ENCODE results near the gene ITGA7.

ITGA7 gene

DNA sequence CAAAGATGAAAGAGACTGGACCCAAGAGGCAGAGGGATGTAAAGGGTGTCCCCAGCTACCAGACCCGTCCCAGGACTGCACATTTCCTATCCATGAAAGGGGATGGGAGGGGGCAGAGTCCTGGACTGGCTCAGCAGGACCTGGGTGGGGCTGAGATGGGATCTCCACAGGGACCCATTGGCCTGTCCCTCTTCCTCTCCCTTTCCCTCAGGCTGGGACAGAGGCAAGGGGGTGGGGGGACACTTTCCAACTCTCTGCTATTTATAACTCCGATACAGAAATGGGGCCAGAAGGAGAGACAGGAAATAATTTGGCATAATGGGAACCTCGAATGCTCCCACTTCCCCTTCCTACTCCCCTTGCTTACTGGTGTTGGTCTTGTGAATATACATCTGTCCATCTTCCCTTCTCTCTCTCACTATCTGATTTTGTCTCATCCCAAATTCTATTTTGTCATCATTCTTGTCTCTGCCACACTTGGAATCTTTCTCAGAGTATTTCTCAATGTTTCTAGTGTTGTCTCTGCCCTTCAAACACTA, 1.1 kb upstream of the ITGA7 start:
- TF ChIP-seq, protein P1, sequence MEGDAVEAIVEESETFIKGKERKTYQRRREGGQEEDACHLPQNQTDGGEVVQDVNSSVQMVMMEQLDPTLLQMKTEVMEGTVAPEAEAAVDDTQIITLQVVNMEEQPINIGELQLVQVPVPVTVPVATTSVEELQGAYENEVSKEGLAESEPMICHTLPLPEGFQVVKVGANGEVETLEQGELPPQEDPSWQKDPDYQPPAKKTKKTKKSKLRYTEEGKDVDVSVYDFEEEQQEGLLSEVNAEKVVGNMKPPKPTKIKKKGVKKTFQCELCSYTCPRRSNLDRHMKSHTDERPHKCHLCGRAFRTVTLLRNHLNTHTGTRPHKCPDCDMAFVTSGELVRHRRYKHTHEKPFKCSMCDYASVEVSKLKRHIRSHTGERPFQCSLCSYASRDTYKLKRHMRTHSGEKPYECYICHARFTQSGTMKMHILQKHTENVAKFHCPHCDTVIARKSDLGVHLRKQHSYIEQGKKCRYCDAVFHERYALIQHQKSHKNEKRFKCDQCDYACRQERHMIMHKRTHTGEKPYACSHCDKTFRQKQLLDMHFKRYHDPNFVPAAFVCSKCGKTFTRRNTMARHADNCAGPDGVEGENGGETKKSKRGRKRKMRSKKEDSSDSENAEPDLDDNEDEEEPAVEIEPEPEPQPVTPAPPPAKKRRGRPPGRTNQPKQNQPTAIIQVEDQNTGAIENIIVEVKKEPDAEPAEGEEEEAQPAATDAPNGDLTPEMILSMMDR (IDR thresholded peaks at IDR 0.05; ENCODE audit: low read depth, low read length), result no peak

DNA sequence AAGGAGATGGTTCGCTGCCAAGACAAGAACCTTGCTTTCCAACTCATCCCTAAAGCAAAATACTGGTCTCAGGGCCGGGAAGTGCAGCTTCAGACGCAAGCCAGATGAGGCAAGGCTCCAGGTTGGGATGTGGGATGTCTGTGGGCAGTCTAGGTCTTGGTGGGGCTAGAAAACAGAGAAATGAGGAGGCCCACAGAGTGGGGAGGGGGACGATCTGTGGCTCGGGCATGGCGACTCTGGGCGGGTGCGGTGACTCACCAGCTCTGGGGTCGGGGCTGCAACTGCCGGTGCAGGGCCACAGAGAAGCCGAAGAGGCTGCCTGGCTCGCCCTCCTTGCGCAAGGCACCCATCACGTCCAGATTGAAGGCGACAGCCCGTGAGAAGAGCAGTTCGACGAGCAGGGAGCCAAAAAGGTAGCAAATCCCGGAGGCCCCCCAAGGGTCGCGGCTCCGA, 459 bp downstream of the ITGA7 start:
- TF ChIP-seq, protein P1 (IDR thresholded peaks at IDR 0.05; ENCODE audit: low read depth, low read length), result no peak
- H3K4me3 ChIP-seq (ENCODE audit: low read depth, low read length), result peak overlapping the region; percentile 56

More for the DNA sequence above, 1.1 kb upstream of the ITGA7 start:
- H3K4me3 ChIP-seq (ENCODE audit: low read depth, low read length), result peak overlapping the region; percentile 56; the same call in 1 of the 2 replicates

DNA sequence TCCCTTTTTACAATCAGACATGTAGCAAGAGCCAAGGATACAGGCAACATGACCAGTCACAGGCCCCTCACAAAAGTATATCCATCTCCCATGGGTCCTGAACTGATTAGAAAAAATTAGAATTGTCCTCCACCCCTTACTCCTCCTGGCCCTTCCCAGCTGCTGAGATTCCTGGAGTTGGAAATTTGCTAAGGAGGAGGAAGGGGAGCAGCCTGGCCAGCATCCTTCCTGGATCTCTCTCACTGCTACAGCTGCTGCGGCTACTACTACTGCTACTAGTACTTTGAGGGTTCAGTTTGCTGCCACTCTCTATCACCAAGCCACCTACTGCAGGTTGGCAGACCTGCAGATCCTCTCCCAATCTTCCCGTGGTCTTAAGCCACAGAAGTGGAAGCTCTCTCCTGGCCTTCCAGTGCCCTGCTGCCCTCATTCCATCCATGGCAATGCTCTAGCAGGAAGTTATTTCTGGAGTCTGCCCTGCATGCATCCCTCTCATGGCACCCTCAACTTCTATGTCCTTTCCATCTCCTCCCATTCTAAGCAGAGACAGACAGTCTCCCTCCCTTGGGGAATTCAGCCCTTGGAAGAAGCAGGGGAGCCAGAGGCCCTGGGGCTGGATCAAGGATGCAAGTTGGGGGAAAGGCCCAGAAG, 1.0 kb downstream of the ITGA7 start:
- no peak overlapping the region for H3K4me3 ChIP-seq (ENCODE audit: low read depth, low read length)
- TF ChIP-seq, protein P1 (IDR thresholded peaks at IDR 0.05; ENCODE audit: low read depth, low read length), result no peak

DNA sequence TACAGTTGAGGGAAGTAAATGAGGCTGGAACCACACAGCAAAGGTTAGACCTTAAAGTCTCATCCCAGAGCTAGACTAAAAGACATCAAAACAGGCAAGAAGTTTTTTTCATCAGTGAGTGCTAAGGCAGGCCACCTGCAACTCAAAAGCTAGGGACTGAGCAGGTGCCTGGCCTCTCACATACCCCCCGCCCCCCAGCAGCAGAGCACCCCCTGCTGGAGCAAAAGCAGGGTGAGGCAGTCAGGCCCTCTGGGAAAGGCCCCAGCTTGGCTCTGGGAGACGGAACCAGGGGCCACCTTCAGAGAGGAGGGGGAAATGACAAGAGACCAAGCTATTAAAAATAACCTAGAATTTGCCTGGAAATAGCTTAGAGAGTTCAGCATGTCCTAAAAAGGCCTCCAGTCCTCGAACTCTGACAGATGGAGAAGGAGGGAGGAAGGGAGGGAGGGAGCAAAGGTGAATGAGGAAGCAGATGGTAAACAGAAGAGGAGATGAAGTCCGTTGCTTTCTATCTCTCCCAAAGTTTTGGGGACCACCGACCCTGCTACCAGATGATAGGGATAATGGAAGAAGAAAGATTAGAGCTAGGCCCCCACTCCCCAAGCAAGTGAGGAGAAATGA, 1.8 kb downstream of the ITGA7 start:
- TF ChIP-seq, protein P1 (IDR thresholded peaks at IDR 0.05; ENCODE audit: low read depth, low read length), result no peak

DNA sequence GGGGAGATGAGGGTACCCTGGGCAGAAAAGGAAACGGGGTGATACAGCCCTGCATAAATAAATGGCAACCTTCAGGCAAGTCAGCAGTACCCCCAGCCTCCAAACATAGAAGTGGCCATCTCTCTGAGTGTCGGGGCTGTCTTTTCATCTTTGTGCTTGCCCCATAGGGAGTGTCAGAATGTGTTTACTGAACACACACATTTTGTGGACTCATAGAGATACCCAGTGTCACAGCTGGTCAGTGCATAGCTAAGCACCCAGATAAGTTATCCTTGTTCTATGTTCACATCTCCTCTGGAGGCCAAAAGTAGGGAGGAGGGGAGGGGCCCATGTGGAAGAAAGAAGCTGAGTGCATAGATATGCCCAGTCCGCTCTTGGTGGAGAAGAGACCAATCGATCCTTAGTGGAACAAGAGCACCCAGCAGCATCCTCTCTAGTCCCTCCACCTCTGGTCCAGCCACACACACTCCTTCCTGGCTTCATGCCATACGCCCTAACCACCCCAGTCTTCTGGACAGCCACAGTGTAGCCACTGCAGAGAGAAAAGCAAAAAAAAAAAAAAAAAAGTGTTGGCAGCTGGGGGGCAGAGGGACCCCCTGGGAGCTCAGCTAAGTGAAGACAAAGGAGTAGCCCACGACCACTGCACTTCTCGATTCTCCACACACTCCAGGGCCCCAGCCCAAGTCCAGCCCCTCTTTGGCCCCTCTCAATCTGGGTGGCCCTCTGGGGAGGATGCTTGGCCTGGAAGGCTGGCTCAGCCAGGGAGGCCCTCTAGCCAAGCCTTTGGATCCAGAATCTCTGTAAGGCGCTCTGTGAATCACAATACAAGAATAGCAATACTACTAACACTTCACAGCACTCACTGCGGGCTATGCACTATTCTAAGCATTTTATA, 2.6 kb downstream of the ITGA7 start:
- TF ChIP-seq, protein P1 (IDR thresholded peaks at IDR 0.05; ENCODE audit: low read depth, low read length), result no peak
- no peak overlapping the region for H3K4me3 ChIP-seq (ENCODE audit: low read depth, low read length)

More for the DNA sequence above, 1.8 kb downstream of the ITGA7 start:
- H3K4me3 ChIP-seq (ENCODE audit: low read depth, low read length), result no peak overlapping the region

DNA sequence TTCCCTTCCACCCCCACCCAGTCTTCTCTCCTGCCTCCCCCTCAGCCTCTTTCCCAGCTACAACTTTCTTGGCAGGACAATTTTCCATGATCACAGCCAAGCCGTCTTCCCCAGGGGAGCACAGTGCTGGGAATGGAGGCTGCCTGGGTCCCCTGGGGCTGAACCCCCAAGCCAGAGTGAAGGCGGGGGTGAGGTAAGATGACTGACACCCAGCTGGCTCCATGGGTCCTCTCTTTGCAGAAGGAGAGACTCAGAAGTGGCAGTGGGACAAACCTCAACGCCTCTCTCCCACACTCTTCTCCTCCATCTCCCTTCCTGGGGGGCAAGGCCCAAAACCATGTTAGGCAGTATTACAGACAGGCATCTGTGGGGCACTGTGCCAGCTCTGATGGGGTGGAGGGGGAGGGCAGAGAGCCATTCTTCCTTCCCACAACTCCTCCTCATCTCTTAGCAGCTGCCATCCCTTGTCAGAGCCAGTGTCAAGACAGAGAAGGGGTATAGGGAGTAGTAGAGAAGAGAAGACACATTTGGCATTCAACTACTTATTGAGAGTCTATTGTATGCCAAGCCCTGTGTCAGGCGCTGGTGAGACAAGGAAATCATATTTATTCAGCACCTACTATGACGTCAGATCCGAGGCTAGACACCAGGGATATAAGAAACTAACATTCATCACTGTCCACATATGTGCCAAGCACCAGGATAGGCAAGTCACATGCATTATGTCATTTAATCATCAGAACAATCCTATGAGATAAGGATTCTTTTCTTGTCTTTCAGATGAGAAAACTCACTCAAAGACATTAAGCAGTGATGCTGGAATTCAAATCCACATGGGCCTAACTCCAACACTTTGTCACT, 3.6 kb downstream of the ITGA7 start:
- TF ChIP-seq, protein P1 (IDR thresholded peaks at IDR 0.05; ENCODE audit: low read depth, low read length), result no peak

More for the DNA sequence above, 3.6 kb downstream of the ITGA7 start:
- H3K4me3 ChIP-seq (ENCODE audit: low read depth, low read length), result no peak overlapping the region

All from WI38 (cell line).